Stimulated activated CD8-positive, alpha-beta memory T cell treated with anti-CD3 and anti-CD28 coated beads, Interleukin-12 subunit alpha, Interleukin-12 subunit beta, amount 100 ng/mL, for 1 hour (primary cell): ENCODE data around the gene TMSB15C.
A peak's percentile ranks its signal among the peaks of the same experiment; 100 is the strongest.
"Not testable (repeated sequence)": the region's sequence is repeated elsewhere in the genome, so short reads cannot be mapped to it uniquely, and the experiment has no call there.

Experiments used
- DNase-seq: peaks from one replicate; pipeline ENCODE4 v3.0.0-alpha.2; 2020; ENCODE audit warnings: low read depth

Gene TMSB15C

DNA sequence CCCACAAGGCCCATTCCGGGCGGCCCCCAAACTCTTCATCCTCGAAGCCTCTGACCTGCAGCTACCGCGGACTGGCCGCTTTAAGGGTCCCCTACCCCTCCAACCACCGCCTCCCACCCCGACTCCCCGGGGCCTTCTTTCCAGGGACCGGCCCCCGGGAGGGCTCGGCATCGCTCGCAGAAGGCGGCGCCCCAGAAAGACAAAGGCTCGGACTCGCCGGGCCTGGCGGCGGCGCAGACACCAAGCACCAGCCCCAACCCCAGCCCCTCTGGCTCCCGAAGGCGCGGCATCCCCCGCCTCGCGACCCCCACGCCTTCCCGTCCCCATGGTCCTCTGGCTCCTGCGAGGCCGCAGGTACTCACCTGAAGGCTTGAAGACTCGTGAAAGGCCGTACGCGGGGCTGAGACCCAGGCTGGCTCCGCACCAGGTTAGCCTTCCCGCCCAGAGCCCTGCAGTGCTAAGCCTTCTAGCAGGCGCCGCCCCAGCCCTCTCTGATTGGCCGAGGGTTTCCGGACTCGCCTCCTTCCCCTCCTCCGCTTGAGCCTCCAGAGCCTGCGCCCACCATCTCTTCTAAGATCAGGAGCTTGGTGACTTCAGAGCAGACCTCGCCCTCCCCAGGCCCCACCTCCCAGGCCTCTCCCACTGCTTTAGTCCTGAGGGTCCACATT, at the start of gene TMSB15C:
Gene TMSB15C, minus strand, starts transcription at position 459 of the 668 bp plus-strand sequence.
- DNase-seq, result not testable (repeated sequence)

DNA sequence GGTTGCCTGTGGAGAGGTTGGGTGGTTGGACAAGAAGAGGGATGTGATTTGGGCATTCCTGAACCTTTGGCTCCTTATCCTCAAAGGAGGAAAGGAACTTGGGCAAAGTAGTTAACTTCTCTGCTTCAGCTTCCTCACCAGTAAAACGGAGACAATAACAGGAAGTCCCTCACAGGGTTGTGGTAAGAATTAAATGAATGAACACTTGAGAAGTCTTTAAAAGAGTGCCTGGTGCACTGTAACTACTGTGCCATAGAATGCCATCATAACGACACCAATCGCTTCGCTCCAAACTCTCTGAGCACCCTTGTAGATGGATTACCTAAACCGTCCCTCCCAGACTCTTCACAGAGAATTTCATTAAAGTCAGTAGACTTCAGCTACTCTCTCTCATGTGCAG, 46.8 kb upstream of the TMSB15C start:
- no peak for DNase-seq

DNA sequence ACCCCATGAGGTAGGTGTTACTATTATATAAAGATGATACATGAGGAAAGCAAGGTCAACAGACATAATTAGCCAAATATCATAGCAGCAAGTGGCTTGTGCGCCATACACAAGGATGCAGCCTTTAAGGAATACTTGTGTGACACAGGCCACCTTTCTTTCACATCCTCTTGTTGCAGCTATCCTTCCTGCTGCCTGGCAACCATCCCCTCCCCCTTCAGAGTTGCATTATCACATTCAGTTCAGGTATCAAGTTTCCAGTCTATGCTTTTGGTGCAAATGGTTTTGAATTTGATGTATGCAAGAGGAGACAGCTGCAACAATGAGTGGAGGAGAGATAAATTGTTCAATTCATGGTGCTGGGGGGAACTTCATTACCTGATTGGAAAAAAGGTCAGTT, 42.7 kb upstream of the TMSB15C start:
- DNase-seq, result no peak

DNA sequence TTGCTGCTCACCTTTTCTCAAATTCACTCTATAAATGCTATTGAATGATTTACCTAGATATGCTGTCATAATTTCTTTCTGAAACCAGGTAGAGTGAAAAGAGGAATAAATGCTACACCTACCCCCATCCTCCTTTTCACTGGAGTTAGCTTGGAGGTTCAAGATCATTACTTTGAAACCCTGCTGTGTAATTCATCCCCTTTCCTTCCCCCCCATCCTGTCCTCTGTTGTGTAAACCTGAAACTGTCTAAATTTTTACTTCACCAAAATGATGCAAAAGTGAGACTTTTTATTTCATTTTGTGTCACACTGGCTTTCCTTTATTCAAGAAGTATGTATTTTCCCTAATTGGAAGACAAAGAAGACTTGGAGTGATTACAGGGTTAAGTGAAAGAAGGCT, 41.7 kb upstream of the TMSB15C start:
- DNase-seq, result no peak

DNA sequence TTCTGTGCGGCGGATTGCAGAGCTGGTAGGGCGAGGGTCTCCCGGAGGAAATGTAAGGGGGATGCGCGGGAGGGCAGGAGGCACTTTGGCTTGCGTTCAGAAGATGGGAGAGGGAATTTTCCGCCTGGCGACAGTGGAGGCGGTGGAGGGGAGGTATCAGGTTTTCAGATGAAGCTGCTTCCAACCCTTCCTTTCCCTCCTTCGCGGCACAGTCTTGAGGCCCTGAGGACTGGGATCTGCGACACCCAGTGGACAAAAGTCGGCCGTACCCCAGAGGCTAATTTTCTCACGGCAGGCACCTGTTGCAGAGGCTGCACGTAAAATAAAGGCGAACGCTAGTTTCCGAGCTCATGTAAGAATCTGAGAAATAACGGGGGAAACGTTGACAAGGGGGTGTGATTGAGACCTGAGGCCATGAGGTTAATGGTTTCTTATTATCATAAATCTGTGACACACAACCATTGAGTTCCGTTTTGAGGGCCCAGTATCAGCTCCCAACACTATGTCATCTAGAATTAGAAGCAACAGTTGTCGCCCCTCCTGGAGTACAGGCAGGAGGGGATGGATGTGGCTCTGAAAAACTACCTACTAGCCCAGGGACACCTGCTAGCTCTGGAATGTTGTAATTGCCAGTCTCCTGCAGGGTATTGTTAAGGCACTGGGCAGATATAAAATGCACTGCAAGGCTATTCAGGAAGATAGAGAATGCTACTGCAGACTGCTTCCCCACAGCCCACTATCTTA, 37.4 kb upstream of the TMSB15C start:
- DNase-seq, result peak; percentile 11

DNA sequence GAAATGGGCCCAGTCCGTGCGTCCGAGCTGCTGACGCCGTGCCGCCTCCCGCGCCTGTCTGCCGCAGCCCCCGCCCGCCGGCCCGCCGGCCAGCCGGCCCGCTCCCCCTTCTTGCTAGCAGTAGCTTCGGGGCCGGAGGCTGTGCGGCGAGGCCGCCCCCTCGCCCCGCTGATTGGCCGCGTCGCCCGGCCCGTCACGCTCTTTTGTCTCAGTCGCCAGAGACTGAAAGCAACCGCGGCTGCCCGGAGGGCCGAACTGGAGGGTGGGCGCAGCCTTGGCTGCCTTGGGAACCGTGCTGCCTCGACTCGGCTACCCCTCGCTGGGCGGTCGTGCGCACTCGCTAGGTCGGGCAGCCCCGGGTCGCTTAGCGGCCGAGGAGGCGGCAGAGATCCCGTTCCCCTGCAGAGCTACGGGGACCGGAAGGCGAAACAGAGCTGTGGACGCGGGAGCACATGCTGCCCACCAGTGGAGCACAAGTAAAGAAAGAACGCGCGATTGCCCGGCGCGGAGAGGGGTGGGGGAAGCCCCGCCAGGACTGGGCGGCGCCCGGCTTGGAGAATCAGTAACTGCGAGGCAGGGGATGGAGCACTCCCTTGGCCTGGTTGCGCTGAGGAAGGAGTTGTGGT, 36.4 kb upstream of the TMSB15C start, which contains the start of gene ZCCHC18:
Gene ZCCHC18, plus strand, starts transcription at position 198 of the 626 bp plus-strand sequence. CDS start 1,589 bp downstream, outside the sequence.
- no peak for DNase-seq

DNA sequence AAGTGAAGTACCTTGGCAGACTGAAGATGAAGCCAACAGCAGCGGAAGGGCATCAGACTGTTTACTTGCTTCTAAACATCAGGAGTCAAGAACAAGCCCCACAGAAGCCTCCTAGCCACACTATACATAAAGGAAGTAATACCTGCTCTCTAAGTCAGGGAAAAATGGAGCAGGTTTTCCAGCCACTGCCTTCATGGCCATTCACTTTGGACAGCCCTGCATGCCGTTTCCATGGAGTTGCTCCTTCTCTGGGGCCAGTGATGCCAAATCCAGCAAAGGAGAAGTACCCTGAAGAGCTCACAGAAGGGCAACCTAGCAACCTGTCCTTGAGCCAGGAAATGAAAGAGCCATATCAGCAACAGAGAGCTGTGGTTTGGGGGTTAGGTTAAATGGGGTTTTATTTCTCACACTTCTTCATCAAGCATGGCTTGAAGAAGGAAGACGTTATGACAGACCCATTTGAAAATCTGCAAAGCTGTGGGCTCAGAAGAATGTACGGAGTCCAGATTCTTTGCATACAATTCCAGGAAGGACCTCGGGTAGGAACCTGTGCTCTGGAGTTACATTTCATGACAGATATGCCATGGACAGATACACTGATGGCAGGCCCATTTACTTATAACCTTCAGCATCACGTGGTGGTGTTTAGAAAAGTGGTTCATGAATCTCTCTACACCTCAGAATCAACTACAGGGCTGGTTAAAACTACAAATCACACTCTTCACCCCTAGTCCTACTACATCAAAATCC, 34.6 kb upstream of the TMSB15C start:
- not testable (repeated sequence) for DNase-seq

DNA sequence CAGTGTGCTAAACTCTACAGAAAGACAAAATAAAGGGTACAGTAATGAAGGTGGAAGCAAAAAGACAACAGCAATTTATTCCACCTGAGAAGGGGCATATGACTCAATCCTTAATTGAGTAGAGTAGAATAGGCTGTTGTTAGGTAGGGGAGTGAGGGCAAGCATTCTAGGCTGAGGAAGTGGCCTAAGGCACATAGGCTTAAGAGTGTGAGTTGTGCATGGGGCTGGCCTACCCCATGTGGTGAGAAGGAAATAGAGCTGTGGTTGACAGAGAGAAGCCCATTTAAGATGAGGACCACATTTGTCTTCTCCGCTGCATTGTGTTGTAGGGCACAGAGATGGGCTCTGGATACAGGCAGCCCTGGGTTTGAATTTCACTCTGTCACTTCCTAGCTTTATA, 32.9 kb upstream of the TMSB15C start:
- no peak for DNase-seq

DNA sequence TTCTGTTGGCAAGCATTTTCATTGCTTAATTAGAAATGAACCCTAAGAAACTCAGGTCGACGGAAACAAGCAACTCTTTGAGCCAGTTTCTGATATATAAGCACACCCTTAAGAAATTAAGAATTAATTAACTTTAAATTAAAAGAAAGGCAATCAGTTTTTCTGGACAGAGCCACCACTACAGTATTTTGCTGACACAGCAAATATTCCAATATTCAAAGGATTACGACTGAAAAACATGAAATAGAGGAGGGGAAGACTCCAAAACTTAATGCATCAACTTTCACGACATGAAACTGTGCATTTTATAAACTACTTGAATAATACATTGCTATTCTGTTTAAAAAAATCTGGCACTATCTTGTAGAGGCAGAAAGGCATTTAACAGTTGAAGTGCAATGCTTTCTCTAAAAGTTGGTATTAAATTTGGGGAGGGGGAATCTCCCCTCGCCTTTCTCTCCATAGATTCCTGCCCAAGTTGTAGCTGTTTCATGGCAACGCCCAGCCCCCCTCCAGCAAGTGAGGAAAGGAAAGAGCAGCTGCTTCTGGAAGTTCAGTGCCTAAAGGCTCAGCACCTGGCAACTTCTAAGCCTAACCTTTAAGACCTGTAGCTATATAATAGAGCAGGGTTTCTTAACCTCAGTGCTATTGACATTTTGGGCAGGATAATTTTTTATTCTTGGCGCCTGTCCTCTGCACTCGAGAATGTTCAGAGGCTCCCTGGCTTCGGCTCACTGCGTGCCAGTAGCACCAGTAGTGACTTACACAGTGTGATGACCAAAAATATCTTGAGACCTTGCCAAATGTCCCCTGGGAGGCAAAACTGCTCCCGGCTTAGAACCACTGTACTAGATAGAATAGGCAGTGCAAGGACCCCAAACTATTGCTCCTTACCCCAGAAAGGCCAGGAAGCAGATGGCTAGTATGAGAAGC, 29.6 kb upstream of the TMSB15C start:
- DNase-seq, result no peak

DNA sequence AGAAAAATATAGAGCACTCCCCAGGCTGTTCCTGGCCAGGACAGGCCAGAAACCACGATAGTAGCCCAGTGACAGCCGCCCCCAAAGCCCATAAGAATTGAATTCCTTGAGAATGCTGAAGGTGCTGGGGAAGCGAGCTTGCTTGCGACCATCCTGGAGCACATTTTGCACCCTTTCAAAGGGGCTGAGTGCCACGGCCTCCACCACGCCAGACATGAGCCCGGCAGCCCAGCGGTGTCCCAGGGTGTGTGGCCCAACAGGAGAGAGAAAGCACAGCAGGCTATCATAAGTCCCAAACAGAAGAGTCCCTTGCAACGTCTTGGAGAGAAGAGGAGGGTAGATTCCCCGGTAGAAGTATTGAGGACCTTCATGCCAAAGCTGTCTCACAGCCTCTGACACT, 28.6 kb upstream of the TMSB15C start:
- no peak for DNase-seq

DNA sequence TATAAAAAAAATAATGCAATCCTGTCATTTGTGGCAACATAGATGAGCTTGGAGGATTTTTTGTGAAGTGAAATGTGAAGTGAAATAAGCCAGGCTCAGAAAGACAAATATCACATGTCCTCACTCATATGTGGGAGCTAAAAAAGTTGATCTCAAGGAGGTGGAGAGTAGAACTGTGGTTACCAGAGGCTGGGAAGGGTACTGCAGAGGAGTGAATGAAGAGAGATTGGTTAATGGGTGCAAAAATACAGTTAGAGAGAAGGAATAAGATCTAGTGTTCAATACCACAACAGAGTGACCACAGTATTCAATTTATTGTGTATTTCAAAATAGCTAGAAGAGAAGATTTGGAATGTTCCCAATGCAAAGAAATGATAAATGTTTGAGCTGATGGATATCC, 22.9 kb upstream of the TMSB15C start:
- DNase-seq, result no peak

DNA sequence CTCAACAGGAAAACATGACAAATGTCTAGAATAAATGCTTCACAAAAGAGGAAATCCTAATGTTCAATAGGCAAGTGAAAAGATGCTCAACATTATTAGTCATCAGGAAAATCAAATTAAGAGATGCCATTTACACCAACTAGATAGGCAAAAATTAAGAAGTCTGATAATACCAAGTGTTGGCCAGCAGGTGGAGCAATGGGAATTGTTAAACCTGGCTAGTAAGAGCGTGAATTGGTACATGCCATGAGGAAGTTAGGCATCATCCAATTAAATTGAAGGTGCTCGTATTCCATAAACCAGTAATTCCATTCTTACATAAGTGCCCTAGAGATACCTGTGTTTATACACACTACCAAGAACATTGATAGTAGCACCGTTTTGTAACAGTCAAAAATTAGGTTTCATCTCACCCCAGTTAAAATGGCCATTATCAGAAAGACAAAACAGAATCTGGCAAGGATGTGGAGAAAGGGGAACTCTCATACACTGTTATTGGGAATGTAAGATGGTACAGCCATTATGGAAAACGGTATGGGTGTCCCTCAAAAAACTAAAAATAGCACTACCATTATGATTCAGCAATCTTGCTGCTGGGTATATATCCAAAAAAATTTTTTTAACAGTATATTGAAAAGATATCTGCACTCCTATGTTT, 22.2 kb upstream of the TMSB15C start:
- DNase-seq, result peak; percentile 20

DNA sequence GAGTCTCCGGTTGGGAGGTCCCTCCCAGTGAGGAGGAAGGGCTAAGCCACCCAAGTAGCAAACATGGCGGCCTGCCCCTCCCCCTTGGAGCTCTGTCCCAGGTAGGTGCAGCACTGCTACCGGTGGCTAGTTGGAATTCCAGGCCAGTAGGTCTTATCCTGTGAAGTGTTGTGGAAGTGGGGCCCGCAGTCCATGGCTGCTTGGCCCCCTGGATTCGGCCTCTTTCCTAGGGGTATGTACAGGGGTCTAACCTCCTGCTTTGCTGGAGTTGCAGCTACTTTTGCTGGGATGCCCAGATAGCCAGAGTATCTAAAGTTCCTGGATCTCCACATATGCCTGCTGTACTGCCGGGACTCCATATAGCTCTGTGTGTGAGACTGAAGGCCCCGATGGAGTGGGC, 9.9 kb upstream of the TMSB15C start:
- no peak for DNase-seq

DNA sequence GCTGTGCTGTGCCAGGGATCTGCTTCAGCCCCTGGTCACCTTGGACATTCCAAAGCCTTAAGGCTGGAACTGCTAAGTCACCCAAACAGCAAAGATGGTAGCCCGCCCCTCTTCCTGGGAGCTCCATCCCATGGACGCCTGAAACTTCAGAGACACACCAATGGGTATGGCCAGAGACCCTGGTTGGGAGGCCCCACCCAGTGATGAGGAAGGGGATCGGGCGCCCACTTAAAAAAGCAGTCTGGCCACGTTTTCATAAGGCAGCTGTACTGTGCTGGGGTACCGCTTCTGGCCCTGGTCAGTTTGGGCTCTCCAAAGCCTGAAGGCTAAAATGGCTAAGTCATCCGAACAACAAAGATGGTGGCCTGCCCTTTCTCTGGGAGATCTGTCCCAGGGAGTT, 9.4 kb upstream of the TMSB15C start:
- DNase-seq, result no peak

DNA sequence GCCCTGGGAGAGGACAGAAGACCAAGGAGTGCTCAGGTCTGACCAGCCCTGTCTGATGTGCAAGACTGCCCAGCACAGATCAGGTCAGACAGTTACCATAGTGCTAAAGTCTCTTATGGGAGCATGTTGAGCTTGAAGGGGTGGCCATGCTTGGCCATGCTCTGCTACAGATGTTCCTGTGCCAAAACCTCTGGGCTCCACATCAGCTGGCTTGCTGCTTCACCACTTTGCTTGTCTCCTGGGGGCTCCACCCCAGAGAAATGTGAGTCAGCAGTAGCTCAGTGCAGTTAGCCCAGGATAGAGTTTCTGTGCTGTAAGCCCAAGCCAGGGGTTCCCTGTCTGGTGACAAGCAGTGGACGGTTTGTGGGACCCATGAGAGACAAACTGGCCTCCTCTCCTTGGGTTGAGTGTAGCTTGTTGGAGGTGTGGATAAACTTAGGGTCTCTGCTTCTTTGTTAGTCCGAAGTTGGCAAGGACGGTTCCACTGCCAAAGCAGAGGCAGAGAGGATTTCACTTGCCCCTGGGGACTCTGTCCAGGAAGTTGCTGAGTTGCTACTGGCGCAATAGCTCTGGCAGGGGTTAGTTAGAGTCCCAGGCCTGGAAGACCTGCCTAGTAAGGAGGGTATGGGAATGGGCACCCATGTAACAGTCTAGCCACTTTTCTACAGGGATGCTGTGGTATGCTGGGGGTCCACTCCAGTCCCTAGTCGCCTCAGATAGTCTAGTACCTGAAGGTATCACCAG, 8.7 kb upstream of the TMSB15C start:
- DNase-seq, result no peak

DNA sequence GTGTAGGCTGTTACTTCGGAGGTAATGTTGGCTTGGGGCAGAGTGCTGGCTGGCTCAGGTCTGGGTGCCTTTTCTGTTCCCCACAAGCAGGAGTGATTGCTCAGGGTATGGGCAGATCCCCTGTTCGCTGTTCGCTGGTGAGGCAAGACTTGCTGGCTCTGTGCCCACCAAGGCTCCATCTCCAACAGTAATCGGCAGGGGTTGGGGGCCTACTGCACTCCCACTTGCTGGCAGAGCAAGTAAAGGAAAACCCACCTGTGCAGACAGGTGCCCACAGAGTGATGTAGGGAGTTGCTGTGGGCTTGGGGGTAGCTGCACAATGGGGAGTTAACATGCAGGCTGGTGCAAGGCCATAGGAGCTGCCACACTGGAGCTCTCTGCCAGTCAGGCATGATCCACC, 8.0 kb upstream of the TMSB15C start:
- no peak for DNase-seq

DNA sequence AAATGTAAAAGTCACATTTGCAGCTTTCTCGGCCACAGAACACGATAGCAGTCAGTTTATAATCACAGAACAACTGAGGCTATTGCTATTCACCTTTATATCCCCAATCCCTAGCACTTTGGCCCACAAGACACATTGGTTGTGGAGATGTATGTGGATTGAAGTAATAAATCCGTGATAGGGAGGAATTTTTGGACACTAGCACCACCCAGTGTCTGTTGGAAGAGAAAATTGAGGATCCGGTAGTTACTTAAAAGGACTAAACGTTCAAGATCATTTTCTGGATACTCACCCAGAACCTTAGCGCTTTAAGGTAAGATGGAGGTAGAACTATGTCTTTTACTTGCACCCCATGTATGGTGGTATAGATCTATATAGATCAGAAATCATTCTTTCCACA, 1.8 kb upstream of the TMSB15C start:
- not testable (repeated sequence) for DNase-seq

DNA sequence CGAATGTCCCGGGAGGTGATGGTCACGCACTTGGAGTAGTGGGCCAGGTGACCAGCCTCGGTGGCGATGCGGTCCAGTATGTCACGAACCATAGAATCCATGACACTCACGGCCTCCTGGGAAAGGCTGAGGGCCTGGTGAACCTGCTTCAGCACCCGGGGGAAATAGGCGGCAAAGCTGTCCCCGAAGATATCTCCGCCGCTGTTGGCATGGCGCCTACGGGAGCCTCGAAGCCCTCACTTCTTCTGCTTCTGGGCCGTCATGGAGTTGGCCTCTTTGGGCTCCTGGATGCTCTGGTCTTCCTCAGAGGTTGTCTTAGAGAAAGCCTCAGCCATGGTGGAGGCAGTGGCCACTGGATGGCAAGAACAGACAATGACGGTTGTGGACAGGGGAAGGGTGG, 13.4 kb downstream of the TMSB15C start:
- DNase-seq, result not testable (repeated sequence)

DNA sequence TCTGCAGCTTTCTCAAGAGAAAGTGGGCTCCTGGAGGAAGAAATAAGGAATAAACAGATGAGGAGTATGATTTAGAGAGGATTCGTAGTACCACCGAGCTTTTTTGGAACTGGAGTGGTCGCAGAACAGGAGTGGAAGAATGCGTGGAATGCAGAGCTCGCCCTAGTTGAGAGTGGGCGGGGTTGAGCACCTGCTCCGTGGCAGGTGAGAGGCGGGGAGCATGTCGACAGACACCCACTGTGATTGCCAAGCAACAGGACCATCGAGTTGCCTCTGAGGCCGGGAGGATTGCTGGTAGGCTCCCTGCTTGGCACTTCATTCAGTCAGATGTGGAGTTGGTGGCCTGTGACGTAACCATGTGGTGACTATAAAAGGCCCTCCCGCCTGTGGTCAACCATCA, 21.1 kb downstream of the TMSB15C start:
- not testable (repeated sequence) for DNase-seq

DNA sequence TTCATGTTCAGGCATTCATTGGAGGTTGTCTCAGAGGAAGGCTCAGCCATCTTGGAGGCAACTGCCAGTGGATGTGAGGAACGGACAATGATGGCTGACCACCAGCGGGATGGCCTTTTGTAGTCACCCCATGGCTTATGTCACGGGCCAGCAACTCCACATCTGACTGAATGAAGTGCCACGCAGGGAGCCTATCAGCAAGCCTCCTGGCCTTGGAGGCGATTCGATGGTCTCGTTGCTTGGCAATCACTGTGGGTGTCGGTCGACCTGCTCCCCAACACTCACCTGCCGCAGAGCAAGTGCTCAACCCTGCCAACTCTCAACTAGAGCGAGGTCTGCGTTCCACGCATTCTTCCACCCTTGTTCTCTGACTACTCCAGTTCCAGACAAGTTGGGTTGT, 28.9 kb downstream of the TMSB15C start:
- no peak for DNase-seq
